GM15510 (cell line): Measurements from ENCODE around the gene E2F7.

Experiments
- POLR2A ChIP-seq: IDR thresholded peaks from 3 replicates; pipeline ENCODE4 v1.6.1; 2011; ENCODE audit warnings: borderline replicate concordance; ENCODE audit not compliant: insufficient read length; ENCODE audit errors: extremely low read depth

Gene E2F7

DNA sequence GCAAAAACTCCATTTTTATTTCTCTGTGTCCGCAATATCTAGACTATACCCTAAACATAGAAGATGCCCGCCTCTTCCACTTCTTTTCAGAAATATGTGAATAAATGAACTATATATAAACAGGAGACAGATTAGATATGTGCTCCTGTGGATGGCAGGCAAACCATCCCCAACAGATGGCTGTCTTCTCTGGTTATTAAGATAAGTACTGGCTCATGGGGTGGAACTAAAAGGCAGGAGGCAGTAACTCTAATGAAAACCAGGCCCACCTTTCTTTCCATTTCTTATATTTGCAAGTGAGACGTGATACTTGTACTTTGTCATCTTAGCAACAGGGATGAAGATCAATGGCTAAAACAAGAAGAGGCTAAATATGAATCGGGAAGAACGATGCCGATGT lies 20.2 kb downstream of the E2F7 start:
- TF ChIP-seq POLR2A, result no peak

GRCh38 chr12:77044721-77045120 lies 20.6 kb downstream of the E2F7 start:
- TF ChIP-seq POLR2A, result no peak

DNA sequence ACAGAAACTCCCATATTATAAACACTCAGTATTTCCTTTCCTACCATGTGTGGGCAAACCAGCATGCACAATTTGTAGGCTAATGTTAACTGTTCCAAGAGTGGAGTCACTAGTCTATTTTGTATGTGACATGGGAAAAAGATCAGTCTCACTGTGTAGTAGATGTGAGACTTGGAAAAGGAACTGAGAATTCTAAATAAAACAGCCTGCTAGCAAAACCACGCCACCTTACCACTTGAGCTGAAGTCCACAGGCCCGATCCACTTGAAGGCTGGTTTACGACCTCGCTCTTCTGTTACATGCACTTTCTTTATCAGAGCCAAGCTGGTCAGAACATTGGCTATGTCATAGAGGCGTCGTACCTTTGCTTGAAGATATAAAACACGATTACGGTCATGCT lies 22.5 kb downstream of the E2F7 start:
- no peak for TF ChIP-seq POLR2A

GRCh38 chr12:77040231-77040630 lies 25.1 kb downstream of the E2F7 start:
- no peak for TF ChIP-seq POLR2A

DNA sequence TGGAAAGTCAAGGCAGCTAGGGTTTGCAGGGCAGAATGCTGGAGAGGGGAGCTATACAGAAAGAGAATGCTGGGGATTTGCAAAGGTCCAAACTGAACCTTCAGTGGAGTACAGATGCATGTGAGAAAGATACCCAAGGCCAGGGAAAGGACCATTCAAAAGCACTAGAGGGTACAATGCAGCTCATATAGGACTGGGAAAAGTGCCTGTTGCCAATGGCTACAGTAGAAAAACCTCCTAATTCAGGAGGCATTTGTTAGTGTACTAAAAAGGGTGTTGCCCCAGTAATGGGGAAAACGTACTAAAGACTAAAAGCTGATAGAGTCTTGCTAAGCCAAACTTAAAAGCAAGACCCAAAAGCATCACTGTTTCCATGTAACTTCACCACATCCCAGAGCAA lies 30.1 kb downstream of the E2F7 start:
- no peak for TF ChIP-seq POLR2A

- TF ChIP-seq POLR2A, result no peak
These were observed 31.5 kb downstream of the E2F7 start for GRCh38 chr12:77033658-77034536.

DNA sequence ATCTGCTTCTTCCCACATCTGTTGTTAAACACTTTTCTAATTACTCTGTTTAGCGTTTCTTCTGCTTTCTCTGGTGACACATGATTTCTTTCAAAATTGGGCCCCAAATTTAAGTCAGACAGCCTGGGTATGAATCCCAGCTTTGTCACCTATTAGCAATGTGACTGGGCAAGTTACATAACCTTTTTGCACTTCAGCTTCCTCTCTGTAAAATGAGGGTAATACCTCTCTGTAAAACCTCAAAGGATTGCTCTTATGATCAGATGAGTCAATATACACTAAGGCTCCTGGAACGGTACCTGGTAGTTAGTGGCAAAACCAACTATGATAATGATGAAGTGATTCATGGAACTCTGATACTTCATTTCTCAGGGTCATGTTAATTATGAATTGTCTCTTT lies 33.0 kb downstream of the E2F7 start:
- TF ChIP-seq POLR2A, result no peak

DNA sequence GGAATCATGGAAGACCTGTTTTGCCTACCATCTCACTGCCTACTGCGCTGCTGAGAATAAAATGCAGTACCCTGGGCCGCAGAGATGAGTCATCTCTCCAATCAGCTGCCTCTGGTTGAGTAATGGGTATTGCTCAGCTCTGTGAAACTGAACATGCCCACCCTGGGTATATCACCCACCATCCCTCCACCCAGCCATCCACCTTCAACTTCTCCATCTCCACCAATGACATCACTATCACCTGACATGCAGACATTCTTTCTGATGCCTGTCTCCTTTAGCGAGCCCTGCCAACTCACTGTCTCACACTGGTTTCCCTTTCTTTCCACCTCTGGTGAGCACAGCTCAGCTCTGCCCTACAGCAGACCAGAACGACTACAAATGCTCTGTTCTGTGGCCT lies 33.6 kb downstream of the E2F7 start:
- TF ChIP-seq POLR2A, result no peak

DNA sequence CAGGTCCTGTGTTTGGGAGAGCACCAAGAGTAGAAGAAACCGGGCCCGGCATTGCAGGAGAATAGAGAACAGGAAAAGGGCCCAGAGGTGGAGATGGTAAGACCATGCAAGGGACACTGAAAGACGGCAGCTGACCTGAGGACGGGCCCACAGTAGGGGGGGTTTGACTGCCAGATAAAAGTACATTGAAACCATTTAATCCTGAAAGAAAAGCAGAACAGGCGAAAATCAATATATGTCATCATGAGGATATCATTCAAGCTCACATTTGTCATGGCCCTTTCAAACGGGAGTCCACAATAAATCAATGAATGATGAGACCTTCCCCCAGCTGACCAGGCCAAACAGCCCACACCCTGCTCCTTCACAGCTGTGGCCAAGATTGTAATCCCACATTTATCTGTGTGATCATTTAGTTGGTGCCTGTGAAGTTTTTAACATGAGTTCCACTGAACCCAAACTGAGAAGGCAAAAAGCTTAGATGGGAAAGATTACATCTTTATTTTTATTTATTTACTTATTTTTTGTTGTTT lies 39.5 kb downstream of the E2F7 start:
- no peak for TF ChIP-seq POLR2A

GRCh38 chr12:77023501-77023900 lies 41.9 kb downstream of the E2F7 start:
- TF ChIP-seq POLR2A, result no peak

DNA sequence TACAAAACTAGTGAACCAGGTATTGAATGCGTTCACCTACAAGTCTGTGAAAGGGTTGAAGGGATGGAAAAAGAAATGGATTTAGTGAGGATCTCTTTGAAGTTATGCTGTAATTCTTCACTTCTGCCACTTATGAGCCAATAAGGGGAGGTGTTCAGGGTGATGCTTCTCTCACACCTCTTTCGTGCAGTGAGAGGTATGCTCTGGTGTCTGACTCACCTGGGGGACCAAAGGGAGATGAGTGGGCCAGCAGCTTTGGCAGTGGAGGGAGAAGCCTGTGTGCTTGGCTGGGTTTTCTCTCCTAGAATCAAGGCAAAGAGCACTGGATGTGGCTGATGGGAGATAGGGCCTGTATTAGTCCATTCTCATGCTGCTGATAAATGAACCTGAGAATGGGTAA lies 45.4 kb downstream of the E2F7 start:
- no peak for TF ChIP-seq POLR2A

DNA sequence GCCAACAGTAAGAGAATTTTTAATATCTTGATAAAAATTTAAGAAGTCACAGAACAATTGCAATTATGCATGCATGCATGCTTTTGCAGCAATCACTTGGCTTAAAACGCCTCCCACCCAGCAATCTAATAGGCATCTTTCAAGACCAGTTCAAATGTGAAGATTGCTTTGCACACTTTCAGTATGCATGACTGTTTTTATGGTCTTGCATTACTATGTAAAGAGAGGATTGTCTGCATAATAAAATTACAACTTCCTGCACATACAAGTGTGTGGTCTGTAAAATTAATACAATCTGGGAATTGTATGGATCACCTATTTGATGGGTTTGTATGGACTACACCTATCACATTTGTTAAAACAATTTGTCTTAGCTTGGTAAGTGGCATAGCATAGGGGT lies 48.8 kb downstream of the E2F7 start:
- TF ChIP-seq POLR2A, result no peak

- TF ChIP-seq POLR2A, result no peak
These were observed 52.3 kb downstream of the E2F7 start for GRCh38 chr12:77013091-77013490.

GRCh38 chr12:77010691-77011548 lies 54.4 kb downstream of the E2F7 start:
- no peak for TF ChIP-seq POLR2A

- TF ChIP-seq POLR2A, result no peak
These were observed 57.9 kb downstream of the E2F7 start for GRCh38 chr12:77007476-77007875.
